CD14-positive monocyte (primary cell): ENCODE results near the gene IL1RAPL1. TPM values are rescaled to one million over a fixed set of nuclear protein-coding genes. Genes with fewer than 3 reads are reported as not detected.

Source experiments
- DNase-seq, 3 donors: peaks; one replicate each; pipeline ENCODE4 v3.0.0-alpha.2; 2011 to 2022
- H2AFZ ChIP-seq: 2 replicates; pipeline ENCODE4 v1.6.0; 2012; ENCODE audit warnings: mild to moderate bottlenecking, low read depth, low read length, inconsistent platforms; ENCODE audit not compliant: insufficient read depth, poor library complexity, severe bottlenecking
- H3K27ac ChIP-seq, 2 donors: 1 replicate in 1 of 2; 2 replicates in 1 of 2; pipeline ENCODE4 v1.5.1; 2012 to 2013; ENCODE audit warnings: low read length in 2 of 2, control low read depth in 1 of 2, inconsistent platforms in 1 of 2, low read depth in 1 of 2, mild to moderate bottlenecking in 1 of 2
- H3K27me3 ChIP-seq, 2 donors: one replicate each; pipeline versions ENCODE4 v1.6.0 to v1.6.1; 2011 to 2013; ENCODE audit warnings: low read length in 2 of 2; ENCODE audit not compliant: control insufficient read depth in 2 of 2, insufficient read depth in 2 of 2
- H3K36me3 ChIP-seq, 2 donors: replicated peaks in 1 of 2; 1 replicate in 1 of 2; 2 replicates in 1 of 2; pipeline versions ENCODE4 v1.5.1 to v1.6.1; 2012 to 2013; ENCODE audit warnings: low read length in 2 of 2, control low read depth in 1 of 2, inconsistent platforms in 1 of 2, mild to moderate bottlenecking in 1 of 2; ENCODE audit not compliant: insufficient read depth in 2 of 2, control insufficient read depth in 1 of 2
- H3K4me1 ChIP-seq, 2 donors: 1 replicate in 1 of 2; 2 replicates in 1 of 2; pipeline versions ENCODE4 v1.5.1 to v1.6.1; 2012 to 2013; ENCODE audit warnings: low read length in 2 of 2, control low read depth in 1 of 2, inconsistent platforms in 1 of 2, mild to moderate bottlenecking in 1 of 2, moderate library complexity in 1 of 2; ENCODE audit not compliant: insufficient read depth in 2 of 2, control insufficient read depth in 1 of 2
- H3K4me2 ChIP-seq: replicated peaks from 2 replicates; pipeline ENCODE3; 2012; ENCODE audit warnings: low read length, moderate library complexity, mild to moderate bottlenecking; ENCODE audit not compliant: poor library complexity, severe bottlenecking; ENCODE audit errors: extremely low read depth
- H3K4me3 ChIP-seq, 3 experiments: fragments of 200-600 bp in 1 of 3; sonication (generic) in 1 of 3; replicated peaks in 1 of 3; 1 replicate in 2 of 3; 2 replicates in 1 of 3; pipeline ENCODE4 v1.5.1; 2011 to 2013; ENCODE audit warnings: low read length in 3 of 3, mild to moderate bottlenecking in 3 of 3, control low read depth in 2 of 3, low read depth in 2 of 3, inconsistent platforms in 1 of 3, moderate library complexity in 1 of 3
- H3K79me2 ChIP-seq: 2 replicates; pipeline ENCODE4 v1.6.0; 2012; ENCODE audit warnings: mild to moderate bottlenecking, control low read depth, inconsistent platforms, low read length, moderate library complexity; ENCODE audit not compliant: insufficient read depth
- H3K9ac ChIP-seq: 2 replicates; pipeline ENCODE4 v1.6.0; 2017; ENCODE audit warnings: low read length, mild to moderate bottlenecking; ENCODE audit not compliant: insufficient read depth, poor library complexity, severe bottlenecking
- H3K9me3 ChIP-seq, 2 donors: replicated peaks in 1 of 2; 1 replicate in 1 of 2; 2 replicates in 1 of 2; pipeline versions ENCODE4 v1.5.1 to v1.6.1; 2012 to 2013; ENCODE audit warnings: low read length in 2 of 2, control low read depth in 1 of 2; ENCODE audit not compliant: control insufficient read depth in 1 of 2, insufficient read depth in 1 of 2
- H4K20me1 ChIP-seq: 2 replicates; pipeline ENCODE4 v1.6.0; 2012; ENCODE audit warnings: mild to moderate bottlenecking, low read length, control low read depth, moderate library complexity; ENCODE audit not compliant: insufficient read depth
- H3K27ac Mint-ChIP-seq, 7 donors: one replicate each; pipeline ENCODE4 v1.8.0; 2020; ENCODE audit warnings: mild to moderate bottlenecking in 7 of 7, mixed read lengths in 7 of 7, moderate library complexity in 6 of 7, inconsistent platforms in 2 of 7
- H3K27me3 Mint-ChIP-seq, 3 donors: one replicate each; pipeline ENCODE4 v1.8.0; 2021 to 2022; ENCODE audit warnings: low read depth in 3 of 3, mild to moderate bottlenecking in 3 of 3, mixed read lengths in 3 of 3, moderate library complexity in 3 of 3, inconsistent platforms in 1 of 3
- H3K36me3 Mint-ChIP-seq, 2 donors: one replicate each; pipeline ENCODE4 v1.8.0; 2020; ENCODE audit warnings: mixed read lengths in 2 of 2, inconsistent platforms in 1 of 2, mild to moderate bottlenecking in 1 of 2
- H3K4me1 Mint-ChIP-seq: one replicate; pipeline ENCODE4 v1.8.0; 2020; ENCODE audit warnings: mild to moderate bottlenecking, mixed read lengths
- H3K4me3 Mint-ChIP-seq, 2 donors: one replicate each; pipeline ENCODE4 v1.8.0; 2020; ENCODE audit warnings: mild to moderate bottlenecking in 2 of 2, mixed read lengths in 2 of 2, moderate library complexity in 1 of 2
- H3K9me3 Mint-ChIP-seq, 7 donors: one replicate each; pipeline ENCODE4 v1.8.0; 2020 to 2022; ENCODE audit warnings: mixed read lengths in 7 of 7, mild to moderate bottlenecking in 6 of 7, moderate library complexity in 6 of 7, inconsistent platforms in 2 of 7
- CTCF ChIP-seq: fragments of 200-600 bp; IDR thresholded peaks from one replicate; pipeline ENCODE4 v1.8.0; 2022; ENCODE audit warnings: antibody characterized with exemption, mild to moderate bottlenecking
- WGBS: methylation state at CpG from one replicate; pipeline ENCODE4 v1.1.5; 2013; ENCODE audit warnings: missing lambda C conversion rate; ENCODE audit not compliant: insufficient coverage; 5-methylcytosine and 5-hydroxymethylcytosine counted together
- intact Hi-C, 2 donors: fragments of 100-400 bp; cut with micrococcal nuclease; formaldehyde crosslinking; loops; one replicate each; pipeline versions ENCODE4 v1.15.0 to v1.15.1; 2023
- polyA plus RNA-seq, 3 donors: library from polyadenylated mRNA; depleted of rRNA in 1 of 3; unstranded in 2 of 3; stranded (reverse) in 1 of 3; fragments of 300-500 nt in 2 of 3; fragments of >200 nt in 1 of 3; fragmentation: Illumina TruSeq in 2 of 3; gene quantifications; 1 replicate in 2 of 3; 2 replicates in 1 of 3; pipeline ENCODE4 v1.2.3, GENCODE V29; 2012 to 2021

Gene IL1RAPL1
- polyA plus RNA-seq, 3 donors, result not detected

GRCh38 chrX:29461039-29461438 is 873.8 kb downstream of the IL1RAPL1 start:
- DNase-seq, result no peak
- intact Hi-C loops, result no loop called here
- H3K36me3 Mint-ChIP-seq, result no peaks in the 10 kb centered on the region

GRCh38 chrX:29466456-29466855 is 879.2 kb downstream of the IL1RAPL1 start:
- Mint-ChIP-seq H3K27me3 (no peaks in the 10 kb centered on the region), H3K4me3 (no peak overlapping the region), H3K27ac (no peak overlapping the region), H3K9me3 (no peaks in the 10 kb centered on the region), H3K36me3 (no peaks in the 10 kb centered on the region), H3K4me1 (no peaks in the 10 kb centered on the region)
- no CpG with 5 or more reads among the region's 2 CpGs for WGBS
- H3K79me2 ChIP-seq, result no peaks in the 10 kb centered on the region
- H3K4me1 ChIP-seq, result no peaks in the 10 kb centered on the region
- no peak for DNase-seq
- H3K4me3 ChIP-seq, result no peak overlapping the region
- H4K20me1 ChIP-seq, result no peaks in the 10 kb centered on the region
- H3K4me2 ChIP-seq, result no peak overlapping the region
- no peak for TF ChIP-seq CTCF
- no peaks in the 10 kb centered on the region for H3K27me3 ChIP-seq
- H3K9me3 ChIP-seq, result no peaks in the 10 kb centered on the region
- intact Hi-C loops, result no loop called here
- H3K36me3 ChIP-seq, result no peaks in the 10 kb centered on the region
- H3K9ac ChIP-seq, result no peak overlapping the region
- H3K27ac ChIP-seq, result no peak overlapping the region
- no peak overlapping the region for H2AFZ ChIP-seq

More at GRCh38 chrX:29461039-29461438, 873.8 kb downstream of the IL1RAPL1 start:
- Histone ChIP-seq H3K36me3 (no peaks in the 10 kb centered on the region), H3K4me3 (no peak overlapping the region), H3K27ac (no peak overlapping the region), H4K20me1 (no peaks in the 10 kb centered on the region), H3K9ac (no peak overlapping the region), H2AFZ (no peak overlapping the region), H3K9me3 (no peaks in the 10 kb centered on the region), H3K79me2 (no peaks in the 10 kb centered on the region), H3K4me1 (no peaks in the 10 kb centered on the region), H3K27me3 (no peaks in the 10 kb centered on the region), H3K4me2 (no peak overlapping the region)
- Mint-ChIP-seq H3K9me3 (peaks cover 0 to 3% (median 0%) of the 10 kb centered on the region in 7 donors), H3K4me1 (no peaks in the 10 kb centered on the region), H3K4me3 (no peak overlapping the region), H3K27ac (no peak overlapping the region), H3K27me3 (no peaks in the 10 kb centered on the region)
- no CpG with 5 or more reads among the region's 2 CpGs for WGBS
- no peak for TF ChIP-seq CTCF
